Hepatocyte (in vitro differentiated cells): ENCODE data around the gene KCTD17. TPM values are rescaled to one million over a fixed set of nuclear protein-coding genes. Genes with fewer than 3 reads are reported as not detected.

Experiments
- DNase-seq: peaks from one replicate; pipeline ENCODE4 v3.0.0-alpha.2; 2016; ENCODE audit warnings: low spot score
- H2AFZ ChIP-seq: fragments of 200-600 bp; sonication (generic); 2 replicates; pipeline ENCODE4 v1.6.0; 2016; ENCODE audit warnings: antibody characterized with exemption, mild to moderate bottlenecking
- H3K27ac ChIP-seq: fragments of 200-600 bp; sonication (generic); 2 replicates; pipeline ENCODE4 v1.5.1; 2016; ENCODE audit warnings: mild to moderate bottlenecking
- H3K27me3 ChIP-seq: fragments of 200-600 bp; sonication (generic); 2 replicates; pipeline ENCODE4 v1.6.1; 2016
- H3K36me3 ChIP-seq: fragments of 200-600 bp; sonication (generic); replicated peaks from 2 replicates; pipeline ENCODE4 v1.5.1; 2016; ENCODE audit warnings: low read depth; ENCODE audit not compliant: insufficient read depth
- H3K4me1 ChIP-seq: fragments of 200-600 bp; sonication (generic); 2 replicates; pipeline ENCODE4 v1.5.1; 2016; ENCODE audit warnings: mild to moderate bottlenecking, moderate library complexity; ENCODE audit not compliant: insufficient read depth
- H3K4me2 ChIP-seq: fragments of 200-600 bp; sonication (generic); 2 replicates; pipeline ENCODE4 v1.6.0; 2016
- H3K4me3 ChIP-seq: fragments of 200-600 bp; sonication (generic); 2 replicates; pipeline ENCODE4 v1.5.1; 2016; ENCODE audit warnings: mild to moderate bottlenecking
- H3K79me2 ChIP-seq: fragments of 200-600 bp; sonication (generic); 2 replicates; pipeline ENCODE4 v1.6.0; 2017; ENCODE audit warnings: mild to moderate bottlenecking
- H3K9me2 ChIP-seq: fragments of 200-600 bp; sonication (generic); replicated peaks from 2 replicates; pipeline ENCODE4 v1.6.0; 2017; ENCODE audit warnings: mild to moderate bottlenecking; ENCODE audit not compliant: insufficient read depth
- H3K9me3 ChIP-seq: fragments of 200-600 bp; sonication (generic); 2 replicates; pipeline ENCODE4 v1.5.1; 2016; ENCODE audit warnings: low read depth, mild to moderate bottlenecking
- H4K20me1 ChIP-seq: fragments of 200-600 bp; sonication (generic); 2 replicates; pipeline ENCODE4 v1.6.0; 2016; ENCODE audit warnings: mild to moderate bottlenecking; ENCODE audit not compliant: insufficient read depth, poor library complexity, severe bottlenecking
- CTCF ChIP-seq: fragments of 200-600 bp; sonication (generic); IDR thresholded peaks from 2 replicates; pipeline ENCODE4 v1.5.1; 2016; ENCODE audit warnings: antibody characterized with exemption, mild to moderate bottlenecking; ENCODE audit not compliant: poor library complexity
- EZH2 ChIP-seq: fragments of 200-600 bp; sonication (generic); IDR thresholded peaks from 2 replicates; pipeline ENCODE4 v1.6.1; 2016; ENCODE audit warnings: antibody characterized with exemption, mild to moderate bottlenecking, borderline replicate concordance
- EZH2phosphoT487 ChIP-seq: fragments of 200-600 bp; sonication (generic); IDR thresholded peaks from one replicate; pipeline ENCODE4 v1.6.1; 2018; ENCODE audit warnings: antibody characterized with exemption, mild to moderate bottlenecking, low read depth, moderate library complexity; ENCODE audit not compliant: unreplicated experiment, severe bottlenecking
- WGBS: methylation state at CpG from one replicate; pipeline ENCODE4 v1.1.6; 2016; ENCODE audit warnings: low lambda C conversion rate; ENCODE audit errors: missing lambda C conversion rate; 5-methylcytosine and 5-hydroxymethylcytosine counted together
- polyA plus RNA-seq: library from polyadenylated mRNA; unstranded; fragments of >200 nt; fragmentation: Nextera tagmentation; extraction: Ambion mirVana; gene quantifications from 2 replicates; pipeline ENCODE4 v1.2.1, GENCODE V29; 2016
- total RNA-seq: library from RNA; depleted of rRNA; stranded (reverse); fragments of >200 nt; gene quantifications from 2 replicates; pipeline ENCODE4 v1.2.3, GENCODE V29; 2014

Gene KCTD17
- total and polyA plus RNA-seq, 2 experiments from 2014 or later = 15.2 to 25.4 TPM

GRCh38 chr22:37010976-37011375, 40.6 kb upstream of the KCTD17 start:
- Histone ChIP-seq H3K4me3 (no peak overlapping the region), H3K79me2 (no peaks in the 10 kb centered on the region), H3K9me3 (no peaks in the 10 kb centered on the region), H3K27ac (no peak overlapping the region), H3K27me3 (no peaks in the 10 kb centered on the region), H3K36me3 (no peaks in the 10 kb centered on the region), H2AFZ (no peak overlapping the region), H3K9me2 (no peaks in the 10 kb centered on the region), H3K4me2 (no peak overlapping the region), H4K20me1 (no peaks in the 10 kb centered on the region), H3K4me1 (peaks cover 4% of the 10 kb centered on the region)
- no peak for TF ChIP-seq CTCF
- TF ChIP-seq EZH2 = no peak
- TF ChIP-seq EZH2phosphoT487 = no peak
- DNase-seq = no peak
- WGBS = 91% methylated on average over 20 of the region's 20 CpGs

DNA sequence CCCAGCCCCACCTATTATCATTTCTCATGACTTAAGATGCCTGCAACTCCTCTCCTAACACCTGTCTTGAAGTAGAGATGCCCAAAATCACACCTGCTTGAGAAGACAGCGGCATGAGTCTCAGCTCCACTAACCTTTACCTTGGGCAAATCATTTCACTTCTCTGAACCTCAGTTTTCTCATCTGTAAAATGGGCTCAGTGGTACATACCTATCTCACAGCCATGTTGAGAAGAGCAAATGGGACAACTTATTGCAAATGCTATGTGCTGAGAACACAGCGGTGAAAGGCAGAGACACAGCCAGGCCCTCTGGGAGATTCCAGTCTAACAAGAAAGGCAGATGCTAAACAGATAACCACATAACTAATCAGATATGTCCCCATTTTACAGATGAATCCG, 40.1 kb upstream of the KCTD17 start:
- Histone ChIP-seq H3K27ac (no peak overlapping the region), H4K20me1 (peaks cover 4% of the 10 kb centered on the region), H3K4me3 (no peak overlapping the region), H3K36me3 (no peaks in the 10 kb centered on the region), H2AFZ (no peak overlapping the region), H3K9me3 (no peaks in the 10 kb centered on the region), H3K79me2 (no peaks in the 10 kb centered on the region), H3K27me3 (no peaks in the 10 kb centered on the region), H3K9me2 (no peaks in the 10 kb centered on the region), H3K4me1 (peaks cover 4% of the 10 kb centered on the region), H3K4me2 (no peak overlapping the region)
- WGBS = 91% methylated on average over 3 of the region's 3 CpGs
- TF ChIP-seq CTCF = no peak
- no peak for TF ChIP-seq EZH2phosphoT487
- TF ChIP-seq EZH2 = no peak
- DNase-seq = no peak

GRCh38 chr22:37012262-37012904, 39.2 kb upstream of the KCTD17 start:
- Histone ChIP-seq H3K9me3 (no peaks in the 10 kb centered on the region), H3K4me3 (no peak overlapping the region), H2AFZ (no peak overlapping the region), H3K27ac (no peak overlapping the region), H3K36me3 (no peaks in the 10 kb centered on the region), H3K9me2 (no peaks in the 10 kb centered on the region), H4K20me1 (peaks cover 4% of the 10 kb centered on the region), H3K79me2 (peaks cover 9% of the 10 kb centered on the region), H3K4me2 (no peak overlapping the region), H3K4me1 (peaks cover 12% of the 10 kb centered on the region), H3K27me3 (no peaks in the 10 kb centered on the region)
- DNase-seq = no peak
- no peak for TF ChIP-seq EZH2
- no peak for TF ChIP-seq CTCF
- no peak for TF ChIP-seq EZH2phosphoT487
- WGBS = 80% methylated on average over 9 of the region's 9 CpGs
